SH-SY5Y (cell line): ENCODE data around the gene KCNN2.

Source experiments
- GATA2 ChIP-seq: IDR thresholded peaks from 2 replicates; pipeline ENCODE4 v1.6.1; 2011; ENCODE audit warnings: mild to moderate bottlenecking, low read depth, low read length
- GATA3 ChIP-seq: IDR thresholded peaks from 2 replicates; pipeline ENCODE4 v1.6.1; 2011; ENCODE audit warnings: low read depth, mild to moderate bottlenecking, low read length, moderate library complexity

DNA sequence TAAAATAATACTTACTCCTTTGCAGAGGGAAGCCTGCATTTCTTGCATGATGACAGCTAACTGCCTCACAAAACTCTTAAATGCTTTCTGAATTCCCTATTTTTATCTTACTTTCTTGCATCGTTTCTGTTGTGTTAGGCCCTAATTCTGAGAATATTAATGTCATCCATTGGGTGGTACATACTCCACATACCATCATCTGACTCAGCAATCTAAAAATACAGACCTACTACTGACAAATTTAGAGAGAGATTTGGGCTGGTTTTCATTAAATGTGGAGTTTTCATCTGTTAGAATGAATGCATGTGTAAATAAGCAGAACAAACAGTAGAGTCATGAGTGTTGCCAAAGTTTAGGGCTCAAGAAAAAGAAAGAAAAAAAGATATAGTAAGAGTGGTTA, 26.5 kb upstream of the KCNN2 start:
- TF ChIP-seq GATA2 (no peak), GATA3 (no peak)
